ENCODE measurements around the gene GBX1.

Gene GBX1

DNA sequence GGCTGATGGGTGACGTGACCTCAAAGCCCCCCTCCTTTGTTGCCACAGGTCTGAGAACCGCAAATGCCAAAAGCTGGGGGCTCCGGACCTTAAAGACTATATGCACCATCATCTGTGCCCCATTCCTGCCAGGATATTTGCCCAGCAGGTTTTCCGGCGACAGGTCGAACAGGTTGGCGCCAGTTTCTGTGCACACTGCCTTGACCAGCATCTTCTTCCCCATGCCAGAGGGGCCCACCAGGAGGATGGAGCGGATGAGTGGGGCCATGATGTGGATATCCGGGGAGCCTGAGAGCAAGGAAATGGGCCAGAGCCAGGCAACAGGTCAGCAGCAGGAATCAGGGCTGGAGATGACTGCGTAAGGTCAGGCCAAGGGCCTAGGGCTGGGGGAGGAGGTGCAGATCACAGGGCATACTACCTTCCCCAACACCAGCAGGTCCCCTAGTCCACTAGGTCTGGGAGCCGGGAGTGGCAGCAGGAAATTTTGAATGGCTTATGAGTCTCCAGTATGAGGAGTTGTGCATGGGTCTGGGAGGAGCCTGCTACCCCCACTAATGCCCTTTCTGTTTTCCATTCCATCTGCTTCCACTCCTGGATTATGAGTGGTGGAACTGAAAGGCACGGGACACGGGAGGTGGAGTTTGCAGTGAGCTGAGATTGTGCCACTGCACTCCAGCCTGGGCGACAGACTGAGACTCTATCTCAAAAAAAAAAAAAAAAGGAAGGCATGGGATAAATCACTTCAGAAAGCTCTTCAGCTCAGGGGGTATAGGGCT, 25.9 kb upstream of the GBX1 start:
- DNase-seq (ENCODE audit: low spot score), result no peak

GRCh38 chr7:151192002-151192539, 24.6 kb upstream of the GBX1 start:
- no peak for DNase-seq (ENCODE audit: low spot score)

GRCh38 chr7:151191544-151191943, 24.1 kb upstream of the GBX1 start:
- no peak for DNase-seq (ENCODE audit: low spot score)

DNA sequence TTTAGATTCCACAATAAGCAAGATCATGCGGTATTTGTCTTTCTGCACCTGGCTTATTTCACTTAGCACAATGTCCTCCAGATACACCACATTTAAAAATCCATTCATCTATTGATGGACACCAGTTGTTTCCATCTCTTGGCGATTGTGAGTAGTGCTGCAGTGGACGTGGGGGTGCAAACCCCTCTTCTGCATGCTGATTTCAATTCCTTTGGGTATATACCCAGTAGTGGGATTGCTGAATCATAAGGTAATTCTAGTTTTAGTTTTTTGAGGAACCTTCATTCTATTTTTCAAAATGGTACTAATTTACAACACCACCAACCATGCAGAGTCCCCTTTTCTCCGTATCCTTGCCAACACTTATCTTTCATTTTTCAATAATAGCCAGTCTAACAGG, 21.5 kb upstream of the GBX1 start:
- no peak for DNase-seq (ENCODE audit: low spot score)

DNA sequence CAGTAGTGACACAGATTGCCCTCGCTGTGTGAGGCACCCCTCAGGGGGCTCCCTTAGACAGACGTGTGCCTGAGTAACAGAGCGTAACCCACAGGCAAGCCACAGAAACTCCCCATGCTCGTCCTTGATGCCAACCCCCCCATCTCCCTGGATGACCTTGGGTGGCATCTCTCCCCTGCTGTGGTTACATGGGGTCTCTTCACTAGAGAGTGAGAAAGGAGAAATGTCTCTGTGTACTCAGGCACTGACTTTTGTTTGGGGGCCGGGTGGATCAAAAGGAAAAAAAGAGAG, 20.7 kb upstream of the GBX1 start:
- no peak for DNase-seq (ENCODE audit: low spot score)

GRCh38 chr7:151187409-151188251, 20.1 kb upstream of the GBX1 start:
- no peak for DNase-seq (ENCODE audit: low spot score)

DNA sequence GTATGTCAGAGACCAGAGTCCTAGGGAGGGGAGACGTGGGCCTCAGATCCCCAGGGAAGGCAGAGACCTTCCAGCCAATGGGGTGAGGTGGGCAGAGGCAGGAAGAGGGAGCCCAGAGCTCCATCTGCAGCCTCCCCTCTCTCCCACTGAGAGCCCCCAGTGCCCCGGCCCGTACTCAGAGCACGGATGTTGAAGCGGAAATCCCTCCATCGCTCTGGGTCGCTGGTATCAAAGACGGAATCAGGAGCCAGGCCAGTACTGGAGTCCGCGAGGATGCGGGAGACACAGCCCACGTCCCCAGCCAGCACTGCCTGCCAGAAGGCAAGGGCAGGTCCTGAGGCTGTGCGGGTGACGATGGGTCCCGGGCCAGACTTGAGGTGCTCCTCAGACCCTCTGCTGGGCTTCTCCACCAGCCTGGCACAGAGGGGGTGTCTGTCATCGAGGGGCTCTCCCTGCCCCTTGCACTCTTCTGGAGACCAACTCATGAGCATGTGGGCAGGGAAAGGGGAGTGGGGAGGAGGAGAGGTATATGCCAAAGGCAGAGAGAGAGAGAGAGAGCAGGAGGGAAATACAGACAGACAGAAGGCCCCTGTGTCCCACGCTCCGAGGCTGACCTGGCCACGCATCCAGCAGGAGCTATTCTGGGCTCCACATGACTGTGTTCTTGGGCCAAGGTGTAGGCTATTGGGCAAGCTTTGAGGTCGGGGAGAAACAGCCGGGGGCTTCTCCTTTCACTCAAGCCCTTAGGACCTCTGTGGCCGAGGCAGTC, 19.3 kb upstream of the GBX1 start, which contains the start of gene ASB10:
ASB10 (minus strand) TSS at position 611 of the 769 bp plus-strand sequence; CDS start at position 491, 120 bp downstream.
- DNase-seq (ENCODE audit: low spot score), result no peak

DNA sequence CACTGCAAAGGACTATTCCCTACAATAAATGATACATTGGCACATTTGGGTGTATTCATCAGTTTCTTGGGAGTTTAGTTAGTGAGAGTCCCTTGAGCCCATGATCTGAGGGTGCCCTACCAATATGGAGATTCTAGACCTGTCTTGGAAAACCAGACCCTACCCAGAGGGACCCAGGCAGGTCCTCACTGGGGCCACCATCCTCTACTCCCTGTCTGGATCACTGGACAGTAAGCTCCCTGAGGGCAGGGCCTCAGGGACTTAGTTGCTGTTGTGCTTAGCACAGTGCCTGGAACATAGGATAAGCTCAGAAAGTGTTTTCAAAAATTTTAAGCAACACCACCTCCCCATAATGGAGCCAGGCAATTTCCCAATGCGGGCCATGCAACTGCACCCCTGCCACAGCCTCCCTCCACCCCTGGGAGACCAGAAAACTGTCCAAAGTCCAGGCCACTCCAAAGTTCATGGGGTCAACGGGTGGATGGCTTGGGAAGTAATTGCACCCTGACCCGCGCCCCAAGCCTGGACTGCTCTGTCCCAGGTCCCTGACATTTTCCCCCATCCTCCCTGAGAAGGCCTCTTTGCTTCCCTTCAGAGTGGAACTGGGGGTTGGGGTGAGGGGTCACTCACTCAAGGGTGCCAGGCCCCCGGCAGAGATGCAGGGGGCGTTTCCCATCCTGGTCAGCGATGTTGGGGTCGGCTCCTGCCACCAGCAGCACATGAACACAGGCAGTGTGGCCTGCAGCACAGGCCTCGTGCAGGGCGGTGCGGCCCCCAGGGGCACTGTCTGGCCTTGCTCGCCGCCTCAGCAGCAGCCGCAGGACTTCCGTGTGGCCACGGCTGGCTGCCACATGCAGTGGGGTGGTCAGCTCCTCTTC, 18.5 kb upstream of the GBX1 start:
- DNase-seq (ENCODE audit: low spot score), result no peak

DNA sequence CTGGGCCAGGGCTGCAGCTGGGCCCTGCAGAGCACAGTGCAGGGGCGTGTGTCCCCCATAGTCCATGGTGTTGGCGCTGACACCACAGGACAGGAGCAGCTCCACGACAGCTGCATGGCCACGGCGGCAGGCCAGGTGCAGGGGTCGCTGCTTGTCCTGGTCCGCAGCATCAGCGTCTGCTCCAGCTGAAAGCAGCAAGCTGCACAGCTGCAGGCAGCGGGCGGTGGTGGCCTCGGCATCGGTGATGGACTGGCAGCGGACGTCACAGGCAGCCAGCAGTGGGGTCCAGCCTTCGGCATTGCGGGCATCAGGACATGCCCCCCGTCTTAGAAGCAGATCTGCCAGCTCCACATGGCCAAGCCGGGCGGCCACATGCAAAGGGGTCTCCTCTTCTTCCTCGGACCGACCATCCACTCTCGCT, 13.5 kb upstream of the GBX1 start:
- DNase-seq (ENCODE audit: low spot score), result no peak

DNA sequence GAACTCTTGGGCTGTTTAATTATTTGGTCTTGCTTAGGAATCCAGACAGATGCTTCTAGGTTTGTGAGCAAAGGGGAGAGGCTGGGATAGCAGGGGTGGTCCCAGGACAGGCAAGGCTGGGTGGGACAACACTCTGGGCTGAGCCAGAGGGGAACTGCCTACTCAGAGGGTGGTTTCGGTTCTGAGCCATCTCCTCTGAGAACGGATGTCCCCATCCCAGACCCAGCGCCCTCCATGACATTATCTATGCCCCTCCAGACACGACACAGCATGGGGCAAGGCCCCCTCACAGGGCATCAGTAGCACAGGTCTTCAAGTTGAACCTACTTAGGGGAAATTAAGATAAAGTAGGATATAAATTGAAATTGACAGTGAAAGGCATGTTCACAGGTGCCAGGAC, 12.5 kb upstream of the GBX1 start:
- DNase-seq (ENCODE audit: low spot score), result no peak

GRCh38 chr7:151179287-151179860, 11.9 kb upstream of the GBX1 start:
- no peak for DNase-seq (ENCODE audit: low spot score)

DNA sequence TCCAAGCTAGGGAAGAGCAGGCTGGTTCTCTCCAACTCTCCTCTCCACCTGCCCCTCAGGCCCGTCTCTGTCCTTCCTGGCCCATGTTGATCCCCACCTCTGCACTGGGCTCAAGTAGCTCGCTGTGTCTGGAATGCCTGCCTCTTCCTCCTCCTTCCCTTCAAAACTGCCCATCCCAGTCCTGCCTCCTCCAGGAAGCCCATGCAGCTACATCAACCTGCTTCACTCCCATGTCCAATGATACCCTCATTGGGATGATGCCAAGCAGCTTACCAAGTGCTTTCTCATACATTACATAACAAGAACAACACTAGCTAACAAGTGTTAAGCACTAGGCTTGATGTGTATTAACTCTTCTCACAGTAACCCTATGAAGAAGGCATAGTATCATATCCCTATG, 11.3 kb upstream of the GBX1 start:
- DNase-seq (ENCODE audit: low spot score), result no peak

GRCh38 chr7:151178236-151178635, 10.7 kb upstream of the GBX1 start:
- DNase-seq (ENCODE audit: low spot score), result no peak

- DNase-seq (ENCODE audit: low spot score), result no peak
These were observed 9.8 kb upstream of the GBX1 start for GRCh38 chr7:151177310-151177709.

DNA sequence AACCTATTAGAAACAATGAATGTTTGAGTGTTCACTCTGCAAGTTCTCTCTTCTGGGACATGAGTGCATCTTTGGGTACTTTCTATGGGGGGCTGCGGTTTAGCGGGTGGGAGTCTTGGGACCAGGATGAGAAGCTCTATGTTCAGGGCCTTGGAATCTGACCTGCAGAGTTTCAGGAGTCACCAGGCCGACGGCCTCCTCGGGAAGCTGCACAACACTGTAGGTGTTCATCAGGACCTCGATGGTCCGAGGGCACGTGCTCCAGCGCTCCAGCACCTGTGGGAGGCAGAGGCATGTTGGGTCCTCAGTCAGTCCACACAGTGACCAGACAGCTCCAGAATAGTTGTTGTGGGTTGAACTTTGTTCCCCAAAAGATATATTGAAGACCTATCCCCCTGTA, 8.9 kb upstream of the GBX1 start:
- no peak for DNase-seq (ENCODE audit: low spot score)

- no peak for DNase-seq (ENCODE audit: low spot score)
These were observed 8.4 kb upstream of the GBX1 start for GRCh38 chr7:151175793-151176311.

DNA sequence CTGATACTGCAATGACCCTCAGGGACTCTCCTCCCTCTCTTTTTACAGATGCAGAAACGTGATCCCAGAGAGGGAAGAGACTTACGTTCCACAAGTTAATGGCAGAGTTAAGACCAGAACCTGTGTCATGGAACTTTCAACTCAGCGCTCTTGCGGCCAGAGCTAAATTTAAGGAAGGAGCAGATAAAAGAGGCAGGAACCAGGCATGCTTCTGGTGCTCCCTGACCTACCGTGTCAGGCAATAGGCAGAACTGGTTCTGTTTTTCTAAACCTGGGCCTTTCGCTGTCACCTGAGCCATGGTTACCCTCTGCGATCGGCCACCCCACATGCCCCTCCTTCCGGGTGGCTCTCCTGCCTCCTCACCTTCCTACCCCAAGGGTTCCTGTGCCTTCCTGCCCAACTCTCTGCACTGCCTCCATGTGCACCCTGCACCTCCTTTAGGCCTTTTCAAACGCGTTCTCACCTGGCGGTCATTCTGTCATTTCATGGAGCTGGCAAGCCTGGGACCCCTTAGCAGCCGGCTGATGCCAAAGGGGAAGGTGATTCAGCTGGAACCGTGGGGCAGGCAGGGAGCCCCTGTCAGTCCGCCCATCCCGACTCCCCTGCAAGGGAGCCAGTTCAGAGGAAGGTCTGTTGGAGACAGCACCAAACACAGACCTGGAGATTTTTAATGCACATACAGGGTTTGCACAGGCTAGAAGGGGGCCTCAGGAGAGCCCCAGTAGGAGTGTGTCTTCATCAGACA, 7.7 kb upstream of the GBX1 start:
- no peak for DNase-seq (ENCODE audit: low spot score)

GRCh38 chr7:151174246-151175046, 7.0 kb upstream of the GBX1 start:
- no peak for DNase-seq (ENCODE audit: low spot score)
